GM13977 (cell line): Measurements from ENCODE around the gene IGSF21.

ENCODE experiments used
- DNase-seq: peaks from one replicate; pipeline ENCODE4 v3.0.0; 2012; ENCODE audit warnings: low spot score
- in situ Hi-C: fragments of 300-500 bp; cut with MboI; formaldehyde crosslinking; loops from one replicate; pipeline ENCODE4 v1.12.0; 2022; ENCODE audit warnings: low sequenced_read_pairs, low pct_unique_long_range_greater_than_20kb, mixed read lengths, inconsistent platforms; ENCODE audit not compliant: unreplicated experiment
- TF ChIP-seq, protein P1 (sequence below): IDR thresholded peaks from 2 replicates; pipeline ENCODE4 v1.5.1; 2012; ENCODE audit warnings: mild to moderate bottlenecking, control low read depth; ENCODE audit not compliant: insufficient read depth; ENCODE audit errors: extremely low read depth, missing control alignments

The IGSF21 gene

DNA sequence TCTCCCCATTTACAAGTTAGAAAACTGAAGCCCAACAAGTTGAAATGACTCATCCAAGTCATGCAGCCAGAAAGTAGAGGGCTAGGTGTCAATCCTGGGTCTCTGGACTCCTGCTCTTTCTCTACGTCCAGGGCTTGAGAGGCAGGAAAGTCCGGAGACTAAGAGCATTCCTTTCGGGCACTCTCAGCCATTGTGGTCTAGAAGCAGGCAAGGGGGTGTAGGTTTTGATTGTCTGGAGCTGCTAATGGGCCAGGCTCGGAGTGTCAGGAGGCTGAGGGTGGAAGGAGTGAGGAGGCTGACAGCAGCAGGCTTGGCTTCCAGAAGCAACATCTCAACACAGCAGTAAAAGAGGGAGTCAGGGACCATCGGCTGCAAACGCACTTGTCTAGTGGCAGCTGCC lies 265.6 kb downstream of the IGSF21 start:
- no peak for DNase-seq
- in situ Hi-C loops: no loop called here
- TF ChIP-seq, protein P1, sequence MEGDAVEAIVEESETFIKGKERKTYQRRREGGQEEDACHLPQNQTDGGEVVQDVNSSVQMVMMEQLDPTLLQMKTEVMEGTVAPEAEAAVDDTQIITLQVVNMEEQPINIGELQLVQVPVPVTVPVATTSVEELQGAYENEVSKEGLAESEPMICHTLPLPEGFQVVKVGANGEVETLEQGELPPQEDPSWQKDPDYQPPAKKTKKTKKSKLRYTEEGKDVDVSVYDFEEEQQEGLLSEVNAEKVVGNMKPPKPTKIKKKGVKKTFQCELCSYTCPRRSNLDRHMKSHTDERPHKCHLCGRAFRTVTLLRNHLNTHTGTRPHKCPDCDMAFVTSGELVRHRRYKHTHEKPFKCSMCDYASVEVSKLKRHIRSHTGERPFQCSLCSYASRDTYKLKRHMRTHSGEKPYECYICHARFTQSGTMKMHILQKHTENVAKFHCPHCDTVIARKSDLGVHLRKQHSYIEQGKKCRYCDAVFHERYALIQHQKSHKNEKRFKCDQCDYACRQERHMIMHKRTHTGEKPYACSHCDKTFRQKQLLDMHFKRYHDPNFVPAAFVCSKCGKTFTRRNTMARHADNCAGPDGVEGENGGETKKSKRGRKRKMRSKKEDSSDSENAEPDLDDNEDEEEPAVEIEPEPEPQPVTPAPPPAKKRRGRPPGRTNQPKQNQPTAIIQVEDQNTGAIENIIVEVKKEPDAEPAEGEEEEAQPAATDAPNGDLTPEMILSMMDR: no peak

DNA sequence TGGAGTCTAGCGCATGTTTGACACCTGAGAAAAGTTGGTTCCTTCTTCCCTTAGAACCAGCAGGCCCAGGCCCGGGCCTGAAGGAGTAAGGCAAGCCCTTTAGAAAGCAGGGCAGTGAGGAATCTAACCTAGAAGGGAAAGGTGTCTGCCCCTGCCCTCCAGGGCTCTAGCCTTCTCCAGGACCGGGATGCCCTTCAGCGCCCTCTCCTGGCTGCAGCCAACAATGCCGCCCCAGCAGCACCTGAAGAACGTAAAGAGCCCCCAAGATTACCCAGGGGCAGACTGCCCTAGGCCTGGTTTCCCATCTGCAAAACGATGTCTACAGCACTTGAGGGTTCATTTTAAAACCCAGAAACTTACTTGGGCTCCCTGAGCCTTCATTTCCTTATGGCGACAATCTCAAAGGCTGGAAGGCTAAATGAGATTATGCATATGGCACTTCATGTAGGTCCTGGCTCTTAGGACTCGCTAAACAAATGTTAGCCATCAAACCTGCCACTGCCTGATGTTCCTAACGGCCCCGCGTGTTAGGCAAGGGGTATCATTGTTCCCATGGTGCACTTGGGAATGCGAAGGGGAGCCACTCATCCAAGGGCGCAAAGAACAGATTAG lies 266.4 kb downstream of the IGSF21 start:
- TF ChIP-seq, protein P1: peak; percentile 66
- in situ Hi-C loops: no loop called here
- peak; percentile 50 for DNase-seq

DNA sequence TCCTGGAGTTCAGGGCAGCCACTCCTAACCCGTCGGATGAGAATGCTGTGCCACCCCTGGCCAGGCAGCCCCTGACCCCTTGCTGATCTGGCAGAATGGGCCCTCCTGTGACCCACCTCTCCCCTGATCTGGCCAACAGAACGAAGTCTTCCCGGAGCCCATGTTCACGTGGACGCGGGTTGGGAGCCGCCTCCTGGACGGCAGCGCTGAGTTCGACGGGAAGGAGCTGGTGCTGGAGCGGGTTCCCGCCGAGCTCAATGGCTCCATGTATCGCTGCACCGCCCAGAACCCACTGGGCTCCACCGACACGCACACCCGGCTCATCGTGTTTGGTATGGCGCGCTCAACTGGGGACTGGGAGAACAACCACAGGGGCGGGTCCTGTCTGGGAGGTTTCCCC lies 269.1 kb downstream of the IGSF21 start:
- no peak for DNase-seq
- TF ChIP-seq, protein P1: no peak
- in situ Hi-C loops: no loop called here

DNA sequence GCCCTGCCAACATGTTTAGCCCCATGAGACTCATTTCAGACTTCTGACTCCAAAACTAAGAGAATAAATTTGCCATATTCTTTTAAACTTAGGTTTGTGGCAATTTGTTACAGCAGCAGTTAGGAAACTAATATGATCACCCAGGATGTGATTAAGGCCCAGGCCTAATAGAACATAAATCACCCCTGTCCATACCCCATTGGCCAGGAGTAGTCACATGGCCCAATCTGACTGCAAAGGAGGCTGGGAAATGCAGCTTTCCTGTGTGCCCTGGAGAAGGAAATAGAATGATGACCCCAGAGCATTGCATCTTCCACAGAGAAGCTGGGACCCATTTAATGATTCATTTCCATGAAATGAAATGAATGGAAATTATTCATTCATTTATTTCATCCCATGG lies 272.7 kb downstream of the IGSF21 start:
- TF ChIP-seq, protein P1: no peak

DNA sequence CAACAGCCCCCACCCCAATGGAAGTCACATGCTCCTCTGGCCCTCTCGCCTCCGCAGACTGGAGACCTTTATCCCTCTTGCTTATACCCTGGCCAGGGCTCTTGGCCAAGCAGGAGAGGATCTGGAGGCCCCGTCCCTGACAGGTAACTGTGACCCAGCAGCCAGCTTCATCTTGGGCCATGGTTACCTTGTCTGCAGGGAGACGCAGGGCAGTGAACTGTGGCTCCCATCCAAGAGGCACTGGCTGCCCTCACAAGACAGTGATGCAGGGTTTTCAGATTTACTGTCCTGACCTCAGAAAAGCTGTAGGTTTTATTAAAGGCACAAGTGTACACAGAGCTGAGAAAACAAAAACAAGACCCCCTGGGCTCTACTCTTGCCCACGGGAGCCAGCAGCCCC lies 276.5 kb downstream of the IGSF21 start:
- TF ChIP-seq, protein P1: no peak
- DNase-seq: no peak
- in situ Hi-C loops: no loop called here

More for the DNA sequence above, 272.7 kb downstream of the IGSF21 start:
- DNase-seq: no peak
- in situ Hi-C loops: no loop called here

DNA sequence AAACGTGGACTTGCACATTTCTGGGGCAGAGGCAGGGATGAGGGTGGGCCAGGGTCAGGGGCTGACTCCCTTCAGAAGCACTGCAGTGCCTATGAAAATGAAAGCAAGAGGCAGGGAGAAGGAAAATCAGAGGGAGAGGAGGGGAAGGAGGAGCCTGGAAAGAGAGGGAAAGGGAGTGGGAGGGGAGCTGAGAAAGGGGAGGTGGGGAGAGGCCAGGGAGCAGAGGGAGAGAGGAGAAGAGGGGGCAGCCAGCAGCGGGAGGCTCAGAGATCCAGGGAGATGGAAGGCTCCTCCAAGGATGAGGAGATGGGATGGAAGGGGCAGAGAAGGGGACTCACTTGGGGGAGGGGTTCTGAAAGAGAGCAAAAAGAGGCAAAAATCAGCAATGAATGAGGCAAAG lies 276.9 kb downstream of the IGSF21 start:
- TF ChIP-seq, protein P1: no peak
- no peak for DNase-seq
- in situ Hi-C loops: no loop called here
